ENCODE measurements around the gene TBX4.
"Not testable (repeated sequence)": the region's sequence is repeated elsewhere in the genome, so short reads cannot be mapped to it uniquely, and the experiment has no call there.

Gene TBX4

GRCh38 chr17:61520897-61521296 is 68.7 kb downstream of the TBX4 start:
- Histone ChIP-seq H3K4me1 (ENCODE audit: control insufficient read depth in 5 of 5, insufficient read depth in 5 of 5, low read length in 5 of 5) (no peaks in the 10 kb centered on the region), H3K9ac (ENCODE audit: low read length in 5 of 5) (no peak overlapping the region), H3K36me3 (ENCODE audit: control insufficient read depth in 5 of 5, insufficient read depth in 5 of 5, low read length in 5 of 5) (no peaks in the 10 kb centered on the region), H3K27ac (ENCODE audit: low read depth, low read length) (no peak overlapping the region), H3K4me3 (ENCODE audit: low read depth in 1 of 5, low read length in 5 of 5) (no peak overlapping the region), H3K27me3 (ENCODE audit: control insufficient read depth in 5 of 5, insufficient read depth in 4 of 5, low read length in 5 of 5) (peaks cover 0 to 4% (median 0%) of the 10 kb centered on the region in 5 donors), H3K9me3 (ENCODE audit: control insufficient read depth in 5 of 5, low read length in 5 of 5) (no peaks in the 10 kb centered on the region)

DNA sequence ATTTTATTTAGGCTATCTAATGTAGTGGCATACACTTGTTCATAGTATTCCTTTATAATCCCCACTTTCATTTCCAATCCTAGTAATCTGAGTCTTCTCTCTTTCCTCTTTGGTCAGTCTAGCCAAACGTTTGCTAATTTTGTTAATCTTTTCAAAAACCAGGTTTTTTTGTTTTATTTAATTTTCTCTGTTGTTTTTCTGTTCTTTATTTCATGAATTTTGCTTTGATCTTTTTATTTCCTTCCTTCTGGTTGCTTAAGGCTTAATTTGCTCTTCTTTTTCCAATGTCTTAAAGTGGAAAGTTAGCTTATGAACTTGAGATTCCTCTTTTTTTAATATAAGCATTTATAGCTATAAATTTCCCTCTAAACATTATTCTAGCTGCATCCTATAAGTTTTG is 69.9 kb downstream of the TBX4 start:
- Histone ChIP-seq H3K9ac (ENCODE audit: low read length in 5 of 5) (no peak overlapping the region), H3K9me3 (ENCODE audit: control insufficient read depth in 5 of 5, low read length in 5 of 5) (no peaks in the 10 kb centered on the region), H3K36me3 (ENCODE audit: control insufficient read depth in 5 of 5, insufficient read depth in 5 of 5, low read length in 5 of 5) (no peaks in the 10 kb centered on the region), H3K27ac (ENCODE audit: low read depth, low read length) (no peak overlapping the region), H3K4me3 (ENCODE audit: low read depth in 1 of 5, low read length in 5 of 5) (no peak overlapping the region), H3K27me3 (ENCODE audit: control insufficient read depth in 5 of 5, insufficient read depth in 4 of 5, low read length in 5 of 5) (peaks cover 0 to 4% (median 0%) of the 10 kb centered on the region in 5 donors), H3K4me1 (ENCODE audit: control insufficient read depth in 5 of 5, insufficient read depth in 5 of 5, low read length in 5 of 5) (no peaks in the 10 kb centered on the region)

DNA sequence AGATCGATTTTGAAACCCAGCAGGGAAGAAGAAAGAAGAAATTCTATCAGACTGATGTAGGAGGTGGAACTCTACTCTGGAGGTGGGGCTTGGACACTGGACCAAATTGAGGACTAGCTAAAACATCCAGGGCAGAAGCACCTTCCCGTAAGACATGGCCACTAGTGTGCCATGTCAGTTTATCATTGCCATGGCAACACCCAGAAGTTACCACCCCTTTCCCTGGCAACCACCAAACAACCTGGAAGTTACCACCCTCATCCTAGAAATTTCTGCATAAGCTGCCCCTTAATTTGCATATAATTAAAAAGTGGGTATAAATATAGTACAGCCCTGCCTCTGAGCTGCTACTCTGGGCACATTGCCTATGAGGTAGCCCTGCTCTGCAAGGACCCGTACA is 72.1 kb downstream of the TBX4 start:
- no peak overlapping the region for H3K9ac ChIP-seq (ENCODE audit: low read length in 5 of 5)
- H3K27me3 ChIP-seq (ENCODE audit: control insufficient read depth in 5 of 5, insufficient read depth in 4 of 5, low read length in 5 of 5) = peaks cover 0 to 4% (median 0%) of the 10 kb centered on the region in 5 donors
- no peaks in the 10 kb centered on the region for H3K9me3 ChIP-seq (ENCODE audit: control insufficient read depth in 5 of 5, low read length in 5 of 5)
- no peaks in the 10 kb centered on the region for H3K36me3 ChIP-seq (ENCODE audit: control insufficient read depth in 5 of 5, insufficient read depth in 5 of 5, low read length in 5 of 5)
- no peaks in the 10 kb centered on the region for H3K4me1 ChIP-seq (ENCODE audit: control insufficient read depth in 5 of 5, insufficient read depth in 5 of 5, low read length in 5 of 5)
- H3K27ac ChIP-seq (ENCODE audit: low read depth, low read length) = no peak overlapping the region
- no peak overlapping the region for H3K4me3 ChIP-seq (ENCODE audit: low read depth in 1 of 5, low read length in 5 of 5)

DNA sequence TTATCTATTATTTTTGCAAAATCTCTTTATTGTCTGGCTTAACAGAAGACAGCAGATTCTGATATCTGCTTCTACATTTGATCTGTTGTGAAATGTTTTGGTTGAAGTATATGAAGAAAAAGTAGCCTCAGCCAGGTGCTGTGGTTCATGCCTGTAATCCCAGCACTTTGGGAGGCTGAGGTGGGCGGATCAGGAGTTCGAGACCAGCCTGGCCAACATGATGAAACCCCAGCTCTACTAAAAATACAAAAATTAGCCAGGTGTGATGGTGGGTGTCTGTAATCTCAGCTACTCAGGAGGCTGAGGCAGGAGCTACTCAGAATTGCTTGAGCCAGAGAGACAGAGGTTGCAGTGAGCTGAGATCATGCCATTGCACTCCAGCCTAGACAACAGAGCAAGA is 75.2 kb downstream of the TBX4 start:
- H3K27ac ChIP-seq (ENCODE audit: low read depth, low read length); H3K27me3 ChIP-seq (ENCODE audit: control insufficient read depth in 5 of 5, insufficient read depth in 4 of 5, low read length in 5 of 5); H3K9ac ChIP-seq (ENCODE audit: low read length in 5 of 5); H3K9me3 ChIP-seq (ENCODE audit: control insufficient read depth in 5 of 5, low read length in 5 of 5); H3K4me3 ChIP-seq (ENCODE audit: low read depth in 1 of 5, low read length in 5 of 5); H3K36me3 ChIP-seq (ENCODE audit: control insufficient read depth in 5 of 5, insufficient read depth in 5 of 5, low read length in 5 of 5); H3K4me1 ChIP-seq (ENCODE audit: control insufficient read depth in 5 of 5, insufficient read depth in 5 of 5, low read length in 5 of 5): not testable (repeated sequence)

DNA sequence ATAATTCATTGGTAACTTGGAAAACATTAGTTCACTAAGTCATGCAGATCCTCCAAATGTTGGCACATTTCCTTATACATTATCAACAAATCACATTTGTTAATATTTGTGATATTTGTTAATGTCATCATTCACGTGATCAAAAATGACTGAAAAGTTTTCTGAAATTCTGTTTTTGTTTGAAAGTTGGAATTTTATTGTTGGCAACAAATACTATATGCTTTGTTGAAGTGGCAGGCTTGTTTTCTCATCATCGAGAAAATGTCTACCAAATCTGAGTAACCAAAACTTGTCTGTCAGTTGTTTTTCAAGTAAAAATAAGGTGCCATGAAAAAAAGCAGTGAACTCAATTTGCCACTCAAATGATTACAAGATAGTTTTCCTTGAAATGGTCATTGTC is 75.9 kb downstream of the TBX4 start:
- Histone ChIP-seq H3K4me3 (ENCODE audit: low read depth in 1 of 5, low read length in 5 of 5) (no peak overlapping the region), H3K27ac (ENCODE audit: low read depth, low read length) (no peak overlapping the region), H3K9ac (ENCODE audit: low read length in 5 of 5) (no peak overlapping the region)

DNA sequence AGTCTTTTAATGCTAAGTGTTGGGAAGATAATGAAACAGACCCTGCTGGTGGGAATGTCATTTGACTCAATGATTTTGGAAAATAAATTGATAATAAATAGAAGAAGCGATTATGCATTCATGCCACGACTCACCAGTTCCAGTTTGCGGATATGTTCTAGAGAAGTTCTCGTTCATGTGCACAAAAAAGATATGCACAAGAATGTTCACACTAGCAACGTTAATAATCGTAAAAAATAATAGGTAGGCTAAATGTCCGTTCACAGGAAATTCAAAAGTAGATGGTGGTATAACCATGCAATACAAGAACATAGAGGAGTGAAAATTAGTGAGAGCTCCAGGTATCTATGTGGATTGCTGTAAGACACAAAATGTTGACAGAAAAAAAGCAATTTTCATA is 79.0 kb downstream of the TBX4 start:
- Histone ChIP-seq H3K4me3 (ENCODE audit: low read depth in 1 of 5, low read length in 5 of 5) (no peak overlapping the region), H3K36me3 (ENCODE audit: control insufficient read depth in 5 of 5, insufficient read depth in 5 of 5, low read length in 5 of 5) (no peaks in the 10 kb centered on the region), H3K9ac (ENCODE audit: low read length in 5 of 5) (no peak overlapping the region), H3K27me3 (ENCODE audit: control insufficient read depth in 5 of 5, insufficient read depth in 4 of 5, low read length in 5 of 5) (no peaks in the 10 kb centered on the region), H3K4me1 (ENCODE audit: control insufficient read depth in 5 of 5, insufficient read depth in 5 of 5, low read length in 5 of 5) (no peaks in the 10 kb centered on the region), H3K9me3 (ENCODE audit: control insufficient read depth in 5 of 5, low read length in 5 of 5) (no peaks in the 10 kb centered on the region), H3K27ac (ENCODE audit: low read depth, low read length) (no peak overlapping the region)

More for the DNA sequence above, 75.9 kb downstream of the TBX4 start:
- Histone ChIP-seq H3K4me1 (ENCODE audit: control insufficient read depth in 5 of 5, insufficient read depth in 5 of 5, low read length in 5 of 5) (no peaks in the 10 kb centered on the region), H3K27me3 (ENCODE audit: control insufficient read depth in 5 of 5, insufficient read depth in 4 of 5, low read length in 5 of 5) (peaks cover 0 to 4% (median 0%) of the 10 kb centered on the region in 5 donors), H3K36me3 (ENCODE audit: control insufficient read depth in 5 of 5, insufficient read depth in 5 of 5, low read length in 5 of 5) (no peaks in the 10 kb centered on the region), H3K9me3 (ENCODE audit: control insufficient read depth in 5 of 5, low read length in 5 of 5) (no peaks in the 10 kb centered on the region)

DNA sequence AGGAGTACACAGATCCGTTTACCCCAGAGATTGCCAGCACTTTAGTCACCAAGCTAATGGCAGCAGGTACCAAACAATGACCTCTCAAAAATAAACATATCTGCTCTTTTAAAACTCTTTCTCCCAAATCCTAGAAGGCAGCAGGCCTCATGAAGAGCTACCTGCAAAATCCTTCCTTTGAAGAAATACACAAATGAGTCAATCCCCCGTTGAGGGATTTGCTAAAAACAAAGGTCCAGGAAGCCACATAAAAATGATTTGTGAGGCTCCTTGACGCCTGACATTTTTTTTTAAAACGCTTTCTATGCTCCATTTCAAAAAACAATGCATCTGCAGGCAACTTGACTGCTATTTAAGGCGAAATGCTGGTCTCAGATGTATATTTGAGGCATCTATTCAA is 80.6 kb downstream of the TBX4 start:
- no peak overlapping the region for H3K27ac ChIP-seq (ENCODE audit: low read depth, low read length)
- no peaks in the 10 kb centered on the region for H3K9me3 ChIP-seq (ENCODE audit: control insufficient read depth in 5 of 5, low read length in 5 of 5)
- no peaks in the 10 kb centered on the region for H3K4me1 ChIP-seq (ENCODE audit: control insufficient read depth in 5 of 5, insufficient read depth in 5 of 5, low read length in 5 of 5)
- no peak overlapping the region for H3K9ac ChIP-seq (ENCODE audit: low read length in 5 of 5)
- H3K4me3 ChIP-seq (ENCODE audit: low read depth in 1 of 5, low read length in 5 of 5) = no peak overlapping the region
- no peaks in the 10 kb centered on the region for H3K27me3 ChIP-seq (ENCODE audit: control insufficient read depth in 5 of 5, insufficient read depth in 4 of 5, low read length in 5 of 5)
- no peaks in the 10 kb centered on the region for H3K36me3 ChIP-seq (ENCODE audit: control insufficient read depth in 5 of 5, insufficient read depth in 5 of 5, low read length in 5 of 5)

- Histone ChIP-seq H3K9ac (ENCODE audit: low read length in 5 of 5) (no peak overlapping the region), H3K27me3 (ENCODE audit: control insufficient read depth in 5 of 5, insufficient read depth in 4 of 5, low read length in 5 of 5) (no peaks in the 10 kb centered on the region), H3K9me3 (ENCODE audit: control insufficient read depth in 5 of 5, low read length in 5 of 5) (no peaks in the 10 kb centered on the region), H3K27ac (ENCODE audit: low read depth, low read length) (no peak overlapping the region), H3K4me1 (ENCODE audit: control insufficient read depth in 5 of 5, insufficient read depth in 5 of 5, low read length in 5 of 5) (no peaks in the 10 kb centered on the region), H3K36me3 (ENCODE audit: control insufficient read depth in 5 of 5, insufficient read depth in 5 of 5, low read length in 5 of 5) (no peaks in the 10 kb centered on the region), H3K4me3 (ENCODE audit: low read depth in 1 of 5, low read length in 5 of 5) (no peak overlapping the region)
Observed at GRCh38 chr17:61533797-61534196, 81.6 kb downstream of the TBX4 start.

- Histone ChIP-seq H3K9ac (ENCODE audit: low read length in 5 of 5) (no peak overlapping the region), H3K36me3 (ENCODE audit: control insufficient read depth in 5 of 5, insufficient read depth in 5 of 5, low read length in 5 of 5) (no peaks in the 10 kb centered on the region), H3K27ac (ENCODE audit: low read depth, low read length) (no peak overlapping the region), H3K4me1 (ENCODE audit: control insufficient read depth in 5 of 5, insufficient read depth in 5 of 5, low read length in 5 of 5) (no peaks in the 10 kb centered on the region), H3K27me3 (ENCODE audit: control insufficient read depth in 5 of 5, insufficient read depth in 4 of 5, low read length in 5 of 5) (no peaks in the 10 kb centered on the region), H3K4me3 (ENCODE audit: low read depth in 1 of 5, low read length in 5 of 5) (no peak overlapping the region), H3K9me3 (ENCODE audit: control insufficient read depth in 5 of 5, low read length in 5 of 5) (no peaks in the 10 kb centered on the region)
Observed at GRCh38 chr17:61534414-61534813, 82.2 kb downstream of the TBX4 start.

Data from subcutaneous abdominal adipose tissue (tissue), 5 donors.